LNCaP clone FGC (cell line): ENCODE results near the gene HDAC8.
"Not testable (repeated sequence)": the region's sequence is repeated elsewhere in the genome, so short reads cannot be mapped to it uniquely, and the experiment has no call there.

Source experiments
- DNase-seq: peaks from one replicate; pipeline ENCODE4 v3.0.0-alpha.2; 2011; ENCODE audit warnings: low read depth
- H3K4me3 ChIP-seq: 2 replicates; pipeline ENCODE4 v1.5.1; 2011; ENCODE audit warnings: mild to moderate bottlenecking, low read depth, low read length, control low read depth
- TF ChIP-seq, protein P1 (sequence below): IDR thresholded peaks from 2 replicates; pipeline ENCODE4 v1.5.1; 2012; ENCODE audit warnings: mild to moderate bottlenecking; ENCODE audit not compliant: control insufficient read depth, insufficient read depth; ENCODE audit errors: extremely low read depth

Gene HDAC8

GRCh38 chrX:72340041-72340440 is 232.6 kb downstream of the HDAC8 start:
- TF ChIP-seq, protein P1, sequence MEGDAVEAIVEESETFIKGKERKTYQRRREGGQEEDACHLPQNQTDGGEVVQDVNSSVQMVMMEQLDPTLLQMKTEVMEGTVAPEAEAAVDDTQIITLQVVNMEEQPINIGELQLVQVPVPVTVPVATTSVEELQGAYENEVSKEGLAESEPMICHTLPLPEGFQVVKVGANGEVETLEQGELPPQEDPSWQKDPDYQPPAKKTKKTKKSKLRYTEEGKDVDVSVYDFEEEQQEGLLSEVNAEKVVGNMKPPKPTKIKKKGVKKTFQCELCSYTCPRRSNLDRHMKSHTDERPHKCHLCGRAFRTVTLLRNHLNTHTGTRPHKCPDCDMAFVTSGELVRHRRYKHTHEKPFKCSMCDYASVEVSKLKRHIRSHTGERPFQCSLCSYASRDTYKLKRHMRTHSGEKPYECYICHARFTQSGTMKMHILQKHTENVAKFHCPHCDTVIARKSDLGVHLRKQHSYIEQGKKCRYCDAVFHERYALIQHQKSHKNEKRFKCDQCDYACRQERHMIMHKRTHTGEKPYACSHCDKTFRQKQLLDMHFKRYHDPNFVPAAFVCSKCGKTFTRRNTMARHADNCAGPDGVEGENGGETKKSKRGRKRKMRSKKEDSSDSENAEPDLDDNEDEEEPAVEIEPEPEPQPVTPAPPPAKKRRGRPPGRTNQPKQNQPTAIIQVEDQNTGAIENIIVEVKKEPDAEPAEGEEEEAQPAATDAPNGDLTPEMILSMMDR, result no peak
- H3K4me3 ChIP-seq, result no peak overlapping the region
- no peak for DNase-seq

GRCh38 chrX:72330131-72330530 is 242.5 kb downstream of the HDAC8 start:
- H3K4me3 ChIP-seq, result no peak overlapping the region
- TF ChIP-seq, protein P1, result no peak
- no peak for DNase-seq

- DNase-seq, result no peak
- H3K4me3 ChIP-seq, result no peak overlapping the region
- TF ChIP-seq, protein P1, result no peak
These were observed 245.9 kb downstream of the HDAC8 start for GRCh38 chrX:72326605-72327300.

DNA sequence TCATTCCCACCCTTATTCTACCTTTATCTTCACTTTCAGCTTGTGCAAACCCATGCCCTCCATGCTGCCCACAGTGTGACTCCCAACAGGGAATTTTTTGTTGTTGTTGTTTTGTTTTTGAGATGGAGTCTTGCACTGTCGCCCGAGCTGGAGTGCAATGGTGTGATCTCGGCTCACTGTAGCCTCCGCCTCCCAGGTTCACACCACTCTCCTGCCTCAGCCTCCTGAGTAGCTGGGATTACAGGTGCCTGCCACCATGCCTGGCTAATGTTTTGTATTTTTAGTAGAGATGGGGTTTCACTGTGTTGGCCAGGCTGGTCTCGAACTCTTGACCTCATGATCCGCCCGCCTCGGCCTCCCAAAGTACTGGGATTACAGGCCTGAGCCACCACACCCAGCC is 253.0 kb downstream of the HDAC8 start:
- DNase-seq, result not testable (repeated sequence)

DNA sequence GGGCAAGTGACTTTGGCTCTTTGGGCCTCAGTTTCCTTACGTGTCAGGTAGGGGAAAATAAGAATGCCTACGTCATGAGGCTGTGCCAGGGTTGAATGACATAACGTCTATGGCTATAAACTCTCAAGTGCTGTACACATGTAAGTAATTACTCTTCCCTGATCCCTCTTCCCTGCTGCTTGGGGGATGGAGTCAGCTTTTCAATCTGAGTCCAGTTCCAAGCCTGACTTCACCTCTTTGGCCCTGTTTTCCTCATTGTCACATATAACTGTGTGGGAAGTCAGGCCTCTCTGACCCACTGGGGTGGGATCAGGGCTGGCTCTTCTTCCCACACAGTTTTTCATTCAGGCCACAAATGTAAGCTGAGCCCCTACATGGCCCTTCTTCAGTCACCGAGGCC is 255.5 kb downstream of the HDAC8 start:
- no peak for DNase-seq
- no peak overlapping the region for H3K4me3 ChIP-seq
- TF ChIP-seq, protein P1, result no peak

More for the DNA sequence above, 253.0 kb downstream of the HDAC8 start:
- not testable (repeated sequence) for H3K4me3 ChIP-seq

GRCh38 chrX:72316408-72317110 is 256.1 kb downstream of the HDAC8 start:
- TF ChIP-seq, protein P1, result no peak
- no peak for DNase-seq
- H3K4me3 ChIP-seq, result no peak overlapping the region

GRCh38 chrX:72314881-72315280 is 257.8 kb downstream of the HDAC8 start:
- H3K4me3 ChIP-seq, result no peak overlapping the region
- no peak for DNase-seq
- TF ChIP-seq, protein P1, result no peak
